GM08714 (cell line): ENCODE results near the gene SLC26A9.

ENCODE experiments used
- H3K4me3 ChIP-seq: fragments of 200-500 bp; sonication (Bioruptor generic); 2 replicates; pipeline ENCODE4 v1.5.1; 2014; ENCODE audit warnings: mild to moderate bottlenecking, low read length, inconsistent platforms
- ZNF274 ChIP-seq: IDR thresholded peaks from 2 replicates; pipeline ENCODE4 v1.6.1; 2012; ENCODE audit warnings: mild to moderate bottlenecking, low read depth, low read length

Gene SLC26A9

DNA sequence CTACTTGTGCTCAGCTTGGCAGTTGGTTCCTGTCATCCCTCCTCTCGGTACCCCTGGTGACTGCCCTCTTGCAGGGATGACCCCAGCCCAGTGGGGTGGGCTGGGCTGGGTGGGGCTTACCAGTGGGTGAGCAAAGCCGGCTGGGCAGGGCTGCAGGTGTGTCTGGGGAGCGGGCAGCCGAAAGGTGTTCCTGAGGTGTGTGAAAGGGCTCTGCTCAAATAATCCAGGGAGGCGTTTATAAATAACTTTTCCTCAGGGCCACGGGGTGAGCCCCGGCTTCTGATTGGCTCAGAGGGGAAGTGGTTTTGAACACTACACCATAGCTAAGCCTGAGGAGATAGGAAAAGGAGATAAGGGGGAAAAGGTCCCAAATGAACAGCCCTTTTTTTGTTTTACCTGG, at the start of gene SLC26A9:
Gene SLC26A9, minus strand, starts transcription at position 212 of the 400 bp plus-strand sequence. CDS start 7,636 bp downstream, outside the sequence.
- no peak within 1 kb of the TSS for H3K4me3 ChIP-seq
- no peak for TF ChIP-seq ZNF274

GRCh38 chr1:205992218-205992882, 49.1 kb upstream of the SLC26A9 start:
- TF ChIP-seq ZNF274, result no peak
- H3K4me3 ChIP-seq, result no peak overlapping the region

GRCh38 chr1:205991237-205991636, 48.0 kb upstream of the SLC26A9 start:
- TF ChIP-seq ZNF274, result no peak
- H3K4me3 ChIP-seq, result no peak overlapping the region

- H3K4me3 ChIP-seq, result no peak overlapping the region
- no peak for TF ChIP-seq ZNF274
Measured at GRCh38 chr1:205990226-205990625, 47.0 kb upstream of the SLC26A9 start.

DNA sequence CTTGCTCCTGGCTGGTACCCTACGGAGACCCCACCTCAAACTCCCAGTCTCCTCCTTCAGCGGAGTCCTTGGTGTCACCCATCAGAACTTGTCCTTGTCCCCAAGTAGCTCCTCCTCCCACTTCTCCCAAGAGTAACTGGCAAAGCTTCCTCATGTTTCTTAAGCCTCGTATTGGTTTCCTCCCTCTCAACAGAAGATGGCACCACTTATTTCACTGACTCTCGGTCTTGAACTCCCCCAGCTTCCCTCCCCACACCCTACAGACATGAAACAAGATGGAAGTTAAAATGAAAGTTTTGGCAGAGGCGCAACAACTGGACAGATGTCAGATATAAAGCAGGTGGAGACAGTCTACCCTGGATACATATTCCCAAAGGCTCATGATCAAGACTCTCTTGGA, 46.5 kb upstream of the SLC26A9 start:
- no peak for TF ChIP-seq ZNF274
- H3K4me3 ChIP-seq, result no peak overlapping the region

DNA sequence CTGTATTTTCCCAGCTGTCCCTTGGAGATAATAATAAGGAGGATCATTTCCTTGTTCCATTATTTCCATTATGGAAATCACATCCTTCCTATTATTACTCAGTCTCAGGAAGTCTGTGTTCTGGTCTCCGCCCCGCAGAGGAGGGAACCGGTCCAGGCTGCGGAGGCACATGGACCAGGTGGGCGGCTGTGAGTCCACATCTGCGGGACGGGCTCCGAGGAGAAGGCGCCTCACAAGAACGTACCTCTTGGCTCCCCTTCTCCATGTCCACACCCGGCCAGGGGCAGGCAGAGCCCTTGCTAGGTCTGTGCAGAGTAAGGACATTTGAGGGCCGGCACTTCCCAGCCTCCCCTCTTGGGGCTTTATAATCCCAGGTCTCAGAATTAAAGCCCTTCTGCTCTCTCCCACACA, 45.3 kb upstream of the SLC26A9 start:
- no peak overlapping the region for H3K4me3 ChIP-seq
- TF ChIP-seq ZNF274, result no peak

DNA sequence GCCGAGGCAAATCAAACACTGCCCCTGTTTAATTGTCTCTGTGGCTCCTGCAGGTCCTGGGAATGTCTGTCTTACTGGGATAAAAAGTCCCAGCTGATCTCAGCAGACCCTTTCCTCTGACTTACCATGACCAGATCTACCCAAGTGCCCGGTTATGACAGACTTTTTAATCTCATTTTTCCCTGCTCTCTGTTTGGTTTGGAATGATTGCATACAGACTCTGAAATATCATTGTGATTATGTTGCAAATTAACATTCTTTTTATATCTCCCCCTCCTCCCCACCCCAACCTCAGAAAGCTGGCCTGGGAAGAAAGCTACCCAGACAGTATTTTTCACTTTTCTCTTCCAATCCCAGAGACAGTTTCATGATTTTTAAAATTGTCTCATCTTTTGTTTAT, 43.6 kb upstream of the SLC26A9 start:
- no peak for TF ChIP-seq ZNF274
- no peak overlapping the region for H3K4me3 ChIP-seq

DNA sequence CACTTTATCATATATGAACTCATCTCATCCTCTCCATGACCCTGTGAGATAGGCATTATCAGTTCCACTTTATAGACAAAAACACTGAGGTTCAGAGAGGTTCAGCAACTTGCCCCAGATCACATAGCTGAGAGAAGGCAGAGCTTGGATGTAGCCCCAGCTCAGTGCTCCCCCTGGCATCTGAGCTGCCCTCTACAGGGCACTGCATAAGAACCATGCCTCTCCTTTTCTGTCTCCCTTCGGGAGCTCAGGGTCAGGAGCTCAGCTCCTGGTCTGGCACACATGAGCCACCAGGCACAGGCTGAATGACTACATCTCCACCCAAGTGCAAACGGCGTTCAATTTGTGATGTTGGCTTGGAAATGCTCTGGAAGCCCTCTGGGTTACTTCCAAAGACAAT, 43.0 kb upstream of the SLC26A9 start:
- no peak for TF ChIP-seq ZNF274
- no peak overlapping the region for H3K4me3 ChIP-seq

DNA sequence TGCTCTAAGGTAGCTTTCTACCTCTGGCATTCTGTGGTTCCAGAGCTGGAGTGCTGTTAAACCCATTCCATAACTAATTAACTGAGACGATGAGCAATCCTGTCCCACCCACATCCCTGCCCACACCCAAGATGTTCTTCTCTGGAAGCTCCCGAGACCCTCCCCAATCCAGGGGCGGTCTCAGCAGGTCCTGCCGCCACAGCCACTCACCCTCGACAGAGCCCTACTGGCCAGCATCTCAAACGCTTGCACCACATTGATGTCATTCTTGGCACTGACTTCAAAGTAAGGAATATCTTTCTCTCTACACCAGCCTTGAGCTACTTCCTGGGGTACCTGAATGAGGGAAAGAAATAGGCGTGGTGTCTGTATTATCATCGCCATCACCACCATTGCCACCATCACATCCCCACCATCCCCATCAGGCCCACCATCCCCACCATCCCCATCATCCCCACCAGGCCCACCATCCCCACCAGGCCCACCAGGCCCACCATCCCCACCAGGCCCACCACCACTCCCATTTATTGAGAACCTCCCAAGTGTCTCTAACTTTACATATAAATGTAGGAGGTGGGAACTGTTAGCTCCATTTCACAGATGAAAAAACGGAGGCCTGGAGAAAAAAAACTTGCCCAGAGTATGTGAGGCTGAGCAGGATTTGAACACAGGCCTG, 42.2 kb upstream of the SLC26A9 start:
- TF ChIP-seq ZNF274, result no peak
- no peak overlapping the region for H3K4me3 ChIP-seq

GRCh38 chr1:205983925-205984725, 40.9 kb upstream of the SLC26A9 start:
- TF ChIP-seq ZNF274, result no peak
- H3K4me3 ChIP-seq, result no peak overlapping the region

GRCh38 chr1:205981257-205981656, 38.0 kb upstream of the SLC26A9 start:
- no peak overlapping the region for H3K4me3 ChIP-seq
- no peak for TF ChIP-seq ZNF274

- no peak for TF ChIP-seq ZNF274
- H3K4me3 ChIP-seq, result no peak overlapping the region
Measured at GRCh38 chr1:205980237-205980870, 37.1 kb upstream of the SLC26A9 start.

DNA sequence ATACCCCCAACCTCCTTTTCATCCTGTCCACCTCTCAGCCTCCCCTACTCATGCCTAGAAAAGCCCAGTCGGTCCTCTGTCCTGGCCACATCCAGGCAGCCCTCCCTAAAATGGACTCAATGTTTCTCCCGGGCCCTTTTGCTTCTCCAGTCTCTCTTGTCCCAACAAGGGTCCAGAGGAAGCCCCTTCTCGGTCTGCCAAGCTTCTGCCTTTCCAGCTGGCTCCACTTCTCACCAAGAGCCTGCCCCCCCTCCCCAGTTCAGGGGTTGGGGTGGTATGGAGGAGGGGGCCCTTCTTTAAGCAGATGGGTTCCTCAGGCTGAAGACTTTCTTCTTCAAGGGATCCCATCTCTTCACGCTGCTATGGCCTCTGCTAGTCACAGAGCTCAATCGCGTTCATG, 36.0 kb upstream of the SLC26A9 start:
- no peak overlapping the region for H3K4me3 ChIP-seq
- no peak for TF ChIP-seq ZNF274

- TF ChIP-seq ZNF274, result no peak
- H3K4me3 ChIP-seq, result no peak overlapping the region
Measured at GRCh38 chr1:205978676-205979075, 35.4 kb upstream of the SLC26A9 start.

DNA sequence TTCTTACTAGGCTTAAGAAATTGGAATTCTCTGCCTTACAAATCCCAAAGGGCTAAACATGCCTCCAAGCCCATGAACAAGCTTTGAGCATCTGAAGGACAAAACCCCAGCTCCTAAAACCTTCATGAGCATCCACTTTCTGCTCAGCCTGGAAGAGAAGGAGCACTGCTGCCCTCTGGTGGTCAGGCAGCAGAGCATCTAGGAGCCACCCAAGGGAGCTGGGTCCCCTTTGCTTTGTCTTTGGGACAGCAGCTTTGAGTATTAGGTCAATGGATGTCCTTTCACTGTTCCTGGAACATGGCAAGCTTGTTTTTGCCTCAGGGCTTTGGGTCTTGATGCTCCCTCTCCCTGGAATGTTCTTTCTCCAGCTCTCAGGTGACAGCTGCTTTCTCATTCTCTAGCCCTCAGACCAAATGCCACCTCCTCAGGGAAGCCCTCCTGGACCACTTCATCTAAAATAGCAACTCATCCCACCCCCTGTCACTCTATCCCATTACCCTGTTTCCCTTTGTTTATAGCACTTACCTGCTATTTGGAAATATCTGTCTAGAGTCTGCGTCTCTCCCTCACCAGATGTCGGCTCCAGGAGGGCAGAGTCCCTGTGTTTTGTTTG, 34.3 kb upstream of the SLC26A9 start:
- no peak overlapping the region for H3K4me3 ChIP-seq
- no peak for TF ChIP-seq ZNF274
